NCI-H2107 (cell line): Measurements from ENCODE around the gene TEX38.
A peak's percentile ranks its signal among the peaks of the same experiment; 100 is the strongest.
"Not testable (repeated sequence)": the region's sequence is repeated elsewhere in the genome, so short reads cannot be mapped to it uniquely, and the experiment has no call there.

Experiments used
- DNase-seq: peaks from one replicate; lab custom pipeline; 2025; lab: John Stamatoyannopoulos, UW

Gene TEX38

DNA sequence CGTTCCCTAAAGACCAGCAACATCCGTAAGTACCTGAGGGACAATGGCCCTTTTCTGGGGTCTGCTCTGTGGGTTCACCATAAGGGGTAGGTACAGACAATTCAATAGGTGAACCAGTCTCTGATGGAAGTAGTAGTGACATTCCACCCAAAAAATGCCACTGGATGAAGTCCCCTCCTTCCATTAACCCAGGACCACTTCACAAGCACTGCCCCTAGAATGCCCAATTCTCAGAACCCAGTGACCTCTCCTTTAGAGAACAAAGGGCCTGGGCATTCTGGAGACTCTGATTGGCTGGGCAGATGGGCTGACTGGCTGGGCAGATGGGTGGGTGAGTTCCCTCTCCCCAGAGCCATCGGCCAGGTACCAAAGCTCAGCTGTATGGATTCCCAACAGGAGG lies at the start of gene TEX38:
Gene TEX38, plus strand, starts transcription at position 301 of the 400 bp plus-strand sequence. Its CDS starts 81 bp downstream, at position 382.
- DNase-seq, result no peak

DNA sequence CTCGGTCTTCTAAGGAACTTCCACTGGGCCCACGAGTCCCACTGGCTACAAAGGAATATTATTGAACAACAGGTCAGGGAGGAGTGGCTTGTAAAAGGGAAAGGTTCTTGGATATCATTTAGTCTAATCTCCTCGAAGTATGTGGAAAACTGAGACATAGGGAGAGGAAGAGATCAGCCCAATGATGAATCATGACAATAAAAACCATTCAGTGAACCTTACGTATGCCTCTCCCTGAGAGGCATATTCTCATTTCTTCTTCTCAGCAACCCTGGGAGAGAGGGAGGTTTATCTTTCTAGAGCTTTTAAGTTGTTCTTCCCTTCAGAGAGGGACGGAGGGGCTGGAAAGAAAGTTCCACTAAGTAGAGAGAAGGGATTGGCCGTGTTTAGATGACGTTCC lies 49.7 kb upstream of the TEX38 start:
- no peak for DNase-seq

DNA sequence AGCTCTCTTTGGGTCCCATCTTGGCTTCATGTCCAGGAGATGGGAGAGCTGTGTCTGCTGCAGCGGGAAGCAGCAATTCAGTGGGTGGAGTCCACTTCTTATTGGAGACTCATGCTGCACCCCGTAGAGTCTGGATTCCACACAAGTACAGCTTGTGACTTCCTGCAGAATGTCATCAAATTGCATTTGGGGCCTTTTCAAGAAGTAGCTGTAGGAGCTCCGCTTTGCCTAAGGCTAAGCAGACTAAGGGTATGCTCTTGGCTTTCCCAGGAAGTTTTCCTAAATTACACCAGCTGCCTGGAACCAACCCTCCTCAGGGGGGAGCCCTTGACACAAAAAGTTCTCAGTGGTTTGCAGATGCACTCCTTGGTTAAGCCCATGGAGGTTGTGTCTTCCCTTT lies 49.3 kb upstream of the TEX38 start:
- no peak for DNase-seq

DNA sequence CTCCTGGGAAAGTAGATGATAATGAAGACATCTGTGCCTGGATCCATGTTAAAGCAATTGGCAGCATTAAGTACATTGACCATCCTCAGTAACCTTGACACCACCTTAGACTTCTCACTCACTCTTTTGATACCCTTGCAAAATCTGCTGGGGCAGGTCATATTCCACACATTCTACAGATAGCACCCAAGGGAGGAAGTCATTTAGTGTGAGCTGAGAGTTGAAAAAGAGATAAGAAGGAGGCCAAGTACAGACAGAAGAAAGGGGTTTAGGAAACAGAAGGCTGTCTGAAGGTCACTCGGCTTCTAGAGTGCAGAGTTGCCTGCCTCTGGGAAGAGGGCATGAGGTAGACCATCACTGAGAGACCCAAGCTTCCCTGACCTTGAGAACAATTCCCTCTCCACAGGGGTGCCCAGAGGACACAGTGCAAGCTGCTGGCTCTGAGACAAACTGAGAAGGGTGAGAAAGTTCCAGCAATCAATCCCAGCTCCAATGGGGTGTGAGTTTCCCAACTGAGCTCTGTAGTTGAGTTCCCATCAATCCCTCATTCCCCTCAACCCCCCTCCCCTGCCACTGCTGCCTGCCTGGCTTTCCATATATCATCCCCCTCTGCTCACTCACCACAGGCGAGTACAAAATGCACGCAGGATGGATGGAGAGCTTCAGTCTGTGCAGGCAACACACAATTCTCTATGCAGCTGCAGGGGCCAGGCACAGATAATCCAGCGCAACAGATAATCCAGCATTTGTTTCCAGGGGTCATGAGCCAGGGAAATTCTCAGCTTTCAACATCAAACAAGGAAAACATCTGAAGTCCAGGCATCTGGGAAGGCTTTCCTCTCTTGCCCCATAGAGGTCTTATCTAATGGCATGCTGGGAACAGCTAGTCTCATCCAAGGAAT lies 47.7 kb upstream of the TEX38 start:
- DNase-seq, result no peak

DNA sequence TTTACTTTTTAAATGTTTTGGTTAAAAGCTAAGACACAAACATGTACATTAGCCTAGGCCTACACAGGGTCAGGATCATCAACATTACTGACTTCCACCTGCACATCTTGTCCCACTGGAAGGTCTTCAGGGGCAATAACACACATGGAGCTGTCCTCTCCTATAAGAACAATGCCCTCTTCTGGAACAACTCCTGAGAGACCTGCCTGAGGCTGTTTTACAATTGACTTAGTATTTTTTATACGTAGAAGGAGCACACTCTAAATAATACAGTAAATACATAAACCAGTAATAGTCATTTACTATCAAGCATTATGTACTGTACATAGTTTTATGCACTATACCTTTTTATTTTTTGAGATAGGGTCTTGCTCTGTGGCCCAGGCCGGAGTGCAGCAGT lies 40.9 kb upstream of the TEX38 start:
- no peak for DNase-seq

DNA sequence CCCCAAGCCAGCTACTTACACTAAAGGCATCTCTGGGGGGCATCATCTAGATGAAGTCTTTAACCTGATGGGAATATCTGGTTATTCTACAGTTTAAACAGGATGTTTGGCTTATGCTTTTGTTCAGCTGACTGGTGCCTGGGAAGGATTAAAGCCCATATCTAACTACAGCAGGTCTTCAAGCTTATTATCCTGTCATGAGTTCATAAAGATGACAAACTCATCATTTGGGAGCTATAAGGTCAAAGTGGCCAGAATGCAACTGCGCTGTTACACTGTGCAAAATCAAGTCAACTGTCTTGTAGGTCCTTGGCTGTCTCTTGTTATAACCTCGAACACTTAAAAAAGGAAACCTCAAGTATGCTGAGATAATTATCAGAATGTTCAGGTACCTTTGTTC lies 36.4 kb upstream of the TEX38 start:
- no peak for DNase-seq

DNA sequence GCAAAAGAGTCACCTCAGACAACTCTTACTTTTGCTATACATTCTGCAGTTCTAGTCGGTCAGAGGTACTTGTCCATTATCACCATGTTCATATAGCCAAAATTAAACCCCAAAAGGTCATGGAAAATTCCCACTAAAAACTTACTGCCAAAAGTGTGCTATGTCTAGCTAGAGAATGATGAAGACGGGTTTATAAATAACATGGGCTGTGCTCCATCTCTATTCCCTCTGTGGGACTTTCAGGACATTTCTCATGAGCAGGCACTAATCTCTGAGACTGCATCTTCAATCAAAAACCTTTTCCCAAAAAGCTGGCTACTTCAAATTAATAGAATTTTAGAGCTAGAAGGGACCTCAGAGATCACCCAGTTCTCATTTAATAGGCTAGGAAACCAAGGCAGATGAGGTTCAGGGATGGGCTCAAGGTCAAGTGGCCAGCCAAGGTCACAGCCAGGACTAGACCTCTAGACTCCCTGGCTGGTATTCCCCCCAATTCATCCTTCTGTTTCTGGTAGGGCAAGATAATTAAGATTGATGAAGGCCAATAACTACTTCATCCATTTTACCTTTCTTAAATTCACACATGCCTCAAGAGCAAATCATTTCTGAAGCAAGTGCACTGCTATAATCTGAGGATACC lies 34.1 kb upstream of the TEX38 start:
- DNase-seq, result no peak

DNA sequence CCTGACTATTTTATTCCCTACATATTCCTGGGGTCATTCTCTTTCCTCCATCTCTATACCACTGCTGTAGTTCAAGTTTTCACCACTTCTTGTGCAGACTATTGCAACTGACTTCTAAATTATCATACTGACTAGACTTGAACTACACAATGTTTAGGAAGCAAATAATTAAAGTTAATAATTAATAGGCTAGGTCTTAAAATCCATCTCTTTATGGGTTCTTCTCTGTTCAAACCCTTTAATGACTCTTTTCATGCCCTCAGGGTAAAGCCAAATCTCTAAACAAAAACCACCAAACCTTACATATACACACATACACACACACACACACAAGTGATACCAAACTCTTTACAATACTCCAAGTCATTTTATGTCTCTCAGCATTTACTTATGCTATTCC lies 32.7 kb upstream of the TEX38 start:
- DNase-seq, result no peak

DNA sequence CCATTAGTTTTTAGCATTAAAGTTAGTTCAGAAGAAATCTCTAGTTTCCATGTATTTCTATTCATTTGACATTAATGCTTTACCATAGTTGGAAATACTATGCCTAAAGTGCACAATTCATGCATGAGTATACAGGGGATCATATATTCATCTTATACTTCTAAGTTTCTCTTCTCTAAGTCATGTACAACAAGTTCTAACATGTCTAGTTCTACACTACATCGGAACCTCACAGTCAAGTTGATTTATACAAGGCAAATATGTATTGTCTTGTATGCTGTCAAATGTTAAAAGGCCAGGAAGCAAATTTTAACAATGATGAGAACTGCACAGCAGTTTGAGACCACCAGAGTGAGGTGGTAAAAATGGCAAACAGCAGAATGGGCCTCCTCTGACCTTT lies 32.1 kb upstream of the TEX38 start:
- DNase-seq, result no peak

DNA sequence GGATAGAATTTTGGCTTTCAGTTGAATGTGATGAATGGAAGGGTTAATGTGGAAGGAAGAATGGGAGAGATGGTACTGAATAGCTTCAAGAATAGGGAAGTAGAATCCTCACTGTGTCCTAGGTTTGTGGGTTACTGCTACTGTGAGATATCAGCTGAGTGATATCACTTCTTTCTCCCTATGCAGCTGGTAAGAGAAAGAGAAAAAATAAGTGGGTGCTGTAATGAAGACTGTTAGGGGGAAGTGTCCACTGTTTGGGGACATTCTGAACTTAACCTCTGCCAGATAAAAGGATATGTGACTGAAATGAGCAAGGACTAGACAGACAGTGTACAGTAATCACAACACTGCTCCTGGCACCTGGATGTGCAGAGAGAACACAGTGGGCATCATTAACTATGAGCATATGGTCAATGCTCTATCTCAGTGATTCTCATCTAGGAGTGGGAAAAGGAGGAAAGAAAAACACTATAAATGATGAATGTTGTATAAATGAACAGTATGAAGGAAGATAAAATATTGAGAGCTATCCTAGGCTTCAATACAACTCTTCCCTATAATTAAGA lies 29.5 kb upstream of the TEX38 start:
- DNase-seq, result no peak

DNA sequence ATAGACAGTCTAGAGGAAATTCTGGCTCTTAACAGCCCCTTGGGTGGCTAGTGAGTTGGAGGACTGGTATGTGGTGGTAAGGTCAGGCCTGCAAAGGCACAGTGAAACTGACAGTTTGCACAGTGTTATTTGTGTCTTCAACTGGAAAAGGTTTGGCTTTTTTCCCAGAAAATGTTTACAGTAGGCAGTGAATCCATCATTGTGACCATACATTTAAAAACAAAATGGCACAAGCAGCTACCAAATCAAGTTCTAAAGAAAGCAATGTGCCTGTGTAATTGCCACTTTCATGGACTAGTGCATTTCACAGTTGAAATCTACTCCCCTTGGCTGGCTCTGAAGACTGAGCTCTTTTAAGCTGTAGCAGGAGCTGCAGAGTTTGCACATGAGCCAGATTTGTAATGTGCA lies 28.3 kb upstream of the TEX38 start:
- peak; percentile 45 for DNase-seq

DNA sequence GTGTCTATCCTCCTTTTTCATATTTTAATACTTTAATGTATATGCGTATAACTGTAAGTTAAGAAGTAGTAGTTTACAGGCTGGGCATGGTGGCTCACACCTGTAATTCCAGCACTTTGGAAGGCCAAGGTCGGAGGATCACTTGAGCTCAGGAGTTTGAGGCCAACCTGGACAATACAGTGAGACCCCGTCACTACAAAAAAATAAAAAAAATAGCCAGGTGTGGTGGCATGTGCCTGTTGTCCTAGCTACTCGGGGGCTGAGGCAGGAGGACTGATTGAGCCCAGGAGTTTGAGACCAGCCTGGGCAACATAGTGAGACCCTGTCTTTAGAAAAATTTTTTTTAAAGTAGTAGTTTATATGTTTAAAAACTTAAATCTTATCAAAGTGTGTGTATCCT lies 25.8 kb upstream of the TEX38 start:
- no peak for DNase-seq

DNA sequence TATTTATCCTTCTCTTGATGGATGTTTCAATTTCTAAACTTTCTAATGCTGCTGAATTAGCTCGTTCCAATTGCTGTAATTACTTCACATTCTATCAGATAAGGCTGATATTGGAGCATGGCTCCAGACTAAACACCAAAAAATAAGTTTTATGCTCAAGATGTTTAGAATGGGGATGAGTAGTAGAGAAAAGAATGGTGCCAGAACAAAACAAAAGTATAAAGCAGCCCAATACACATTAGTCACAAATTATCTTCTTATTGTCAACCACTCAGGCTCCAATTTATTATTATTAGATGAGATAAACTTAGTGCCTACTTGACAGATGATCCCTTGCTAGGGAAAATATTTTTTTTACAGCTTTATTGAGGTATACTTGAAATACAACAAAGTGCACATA lies 25.3 kb upstream of the TEX38 start:
- DNase-seq, result no peak

DNA sequence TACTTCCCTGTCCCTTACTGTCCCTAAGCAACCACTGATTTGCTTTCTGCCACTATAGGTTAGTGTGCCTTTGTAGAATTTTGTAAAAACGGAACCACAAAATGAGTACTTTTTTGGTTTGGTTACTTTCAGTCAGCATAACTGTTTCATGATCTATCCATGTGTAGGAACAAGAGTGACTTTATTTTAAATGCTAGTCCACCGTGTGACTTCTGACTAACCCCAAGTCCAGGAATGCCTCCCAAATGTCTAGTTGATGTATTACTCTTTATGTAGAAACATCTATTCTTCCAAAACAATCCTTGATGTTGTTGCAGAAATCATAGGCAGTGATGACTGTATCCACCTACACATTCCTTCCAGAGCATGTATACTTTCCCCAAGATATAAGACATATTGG lies 24.8 kb upstream of the TEX38 start:
- no peak for DNase-seq

DNA sequence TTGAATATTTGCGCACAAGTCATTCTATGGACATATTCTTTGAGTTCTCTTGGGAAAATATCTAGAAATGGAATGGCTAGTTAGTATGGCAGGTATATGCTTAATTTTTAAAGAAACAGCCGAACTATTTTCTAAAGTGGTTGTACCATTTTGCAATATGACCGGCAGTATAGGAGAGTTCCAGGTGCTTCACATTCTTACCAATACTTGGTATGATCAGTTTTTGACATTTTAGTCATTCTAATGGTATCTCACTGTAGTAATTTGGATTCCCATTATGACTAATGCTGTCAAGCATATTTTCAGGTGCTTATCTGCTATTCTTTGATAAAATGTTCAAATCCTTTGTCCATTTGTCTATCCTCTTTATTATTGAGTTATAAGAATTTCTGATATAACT lies 24.0 kb upstream of the TEX38 start:
- DNase-seq, result no peak

DNA sequence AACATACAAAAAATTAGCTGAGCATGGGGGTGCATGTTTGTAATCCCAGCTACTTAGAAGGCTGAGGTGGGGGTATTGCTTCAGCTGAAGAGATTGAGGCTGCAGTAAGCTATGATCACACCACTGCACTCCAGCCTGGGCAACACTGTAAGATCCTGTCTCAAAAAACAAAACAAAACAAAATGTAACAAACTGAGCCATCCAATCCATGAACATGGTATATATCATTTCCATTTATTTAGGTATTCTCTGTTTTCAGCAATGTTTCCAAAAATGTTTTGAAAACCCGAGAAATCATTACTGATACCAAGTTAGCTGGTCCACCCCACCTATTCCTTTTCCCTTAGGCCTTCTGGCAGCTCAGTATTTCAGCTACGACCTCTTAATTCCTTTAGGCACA lies 21.9 kb upstream of the TEX38 start:
- DNase-seq, result no peak

DNA sequence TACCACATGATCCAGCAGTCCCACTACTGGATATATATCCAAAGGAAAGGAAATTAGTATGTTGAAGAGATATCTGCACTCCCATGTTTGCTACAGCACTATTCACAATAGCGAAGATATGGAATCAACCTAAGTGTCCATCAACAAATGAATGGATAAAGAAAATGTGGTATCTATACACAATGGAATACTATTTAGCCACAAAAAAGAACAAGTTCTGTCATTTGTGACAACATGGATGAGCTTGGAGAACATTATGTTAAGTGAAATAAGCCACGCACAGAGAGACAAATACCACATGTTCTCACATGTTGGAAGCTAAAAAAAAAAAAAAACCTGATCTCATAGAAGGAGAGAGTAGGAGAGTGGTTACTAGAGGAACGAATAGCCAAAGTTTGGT lies 21.2 kb upstream of the TEX38 start:
- no peak for DNase-seq

DNA sequence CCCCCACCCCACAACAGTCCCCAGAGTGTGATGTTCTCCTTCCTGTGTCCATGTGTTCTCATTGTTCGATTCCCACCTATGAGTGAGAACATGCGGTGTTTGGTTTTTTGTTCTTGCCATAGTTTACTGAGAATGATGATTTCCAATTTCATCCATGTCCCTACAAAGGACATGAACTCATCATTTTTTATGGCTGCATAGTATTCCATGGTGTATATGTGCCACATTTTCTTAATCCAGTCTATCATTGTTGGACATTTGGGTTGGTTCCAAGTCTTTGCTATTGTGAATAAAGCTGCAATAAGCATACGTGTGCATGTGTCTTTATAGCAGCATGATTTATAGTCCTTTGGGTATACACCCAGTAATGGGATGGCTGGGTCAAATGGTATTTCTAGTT lies 20.5 kb upstream of the TEX38 start:
- not testable (repeated sequence) for DNase-seq

DNA sequence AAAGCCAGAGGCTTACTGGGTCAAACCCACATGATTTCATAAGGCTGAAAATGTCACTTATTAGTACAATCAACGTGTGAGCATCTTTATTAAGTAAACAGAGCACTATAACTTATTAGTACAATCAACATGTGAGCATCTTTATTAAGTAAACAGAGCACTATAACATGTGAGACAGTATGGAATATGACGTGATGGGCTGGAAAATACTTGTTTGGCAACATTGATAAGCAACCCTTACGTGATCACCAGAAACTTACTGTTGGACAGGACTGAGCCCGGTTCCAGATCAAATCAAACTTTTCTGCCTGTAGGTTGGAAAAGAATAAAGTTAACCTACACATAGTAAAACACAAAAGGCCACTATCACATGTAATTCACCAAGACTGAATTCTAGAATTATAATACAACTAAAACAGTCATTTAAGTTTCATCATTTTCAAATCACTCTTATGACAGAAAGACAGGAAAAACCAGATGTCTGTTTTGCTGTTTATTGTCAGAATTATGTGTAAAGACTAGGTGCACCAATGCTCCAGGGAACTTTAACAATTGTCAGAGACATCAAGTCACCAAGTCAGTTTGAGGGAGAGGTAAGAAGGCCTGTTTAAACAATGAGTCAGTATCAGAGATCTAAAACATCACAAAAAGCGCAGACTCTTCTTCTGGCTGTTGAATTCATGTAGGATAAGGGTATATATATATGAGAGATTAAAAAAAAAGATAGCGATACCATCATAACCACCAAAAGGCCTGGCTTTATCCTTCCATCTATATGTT lies 19.1 kb upstream of the TEX38 start:
- no peak for DNase-seq

DNA sequence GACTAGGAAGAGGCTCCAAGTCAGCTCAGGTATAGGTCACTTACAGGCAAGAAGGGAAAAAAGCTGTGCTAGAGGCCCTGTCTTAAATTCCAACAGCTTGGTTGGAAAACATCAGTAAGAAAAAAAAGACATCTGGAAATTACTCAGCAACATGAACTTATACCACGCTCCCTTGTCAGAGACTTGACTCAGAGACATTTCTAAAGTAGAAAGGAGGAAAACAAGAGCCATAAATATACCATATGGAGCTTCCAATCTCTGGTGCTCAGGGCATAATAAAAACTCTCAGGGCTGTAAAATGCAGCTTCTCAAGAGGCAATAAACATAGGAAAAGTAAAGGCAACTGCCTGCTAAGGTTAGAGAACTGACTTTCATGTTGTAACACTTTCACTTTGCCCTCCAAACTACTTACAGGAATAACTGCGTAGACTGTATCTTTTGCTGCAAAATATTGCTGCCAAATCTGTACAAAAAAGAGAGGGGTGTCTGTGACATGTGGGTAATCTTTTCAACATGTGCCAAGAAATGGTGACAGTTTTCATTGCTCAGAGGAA lies 18.2 kb upstream of the TEX38 start:
- DNase-seq, result no peak

DNA sequence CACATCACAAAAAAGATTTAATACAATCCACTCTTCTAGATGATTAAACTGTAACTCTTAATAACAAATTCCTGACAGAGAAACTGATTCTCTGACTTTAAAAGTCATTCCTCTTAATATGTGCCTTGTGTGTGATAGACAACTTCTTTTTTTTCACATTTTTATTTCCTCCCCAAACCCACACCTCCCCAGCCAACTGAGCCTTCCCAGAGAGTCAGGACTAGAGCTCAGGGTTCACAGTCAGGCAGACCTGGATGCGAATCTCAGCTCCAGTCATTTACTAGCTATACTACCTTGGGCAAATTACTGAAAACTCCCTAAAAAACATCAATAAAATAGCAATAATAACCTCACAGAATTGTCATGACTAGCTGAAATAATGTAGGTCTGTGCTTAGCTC lies 17.6 kb upstream of the TEX38 start:
- no peak for DNase-seq

DNA sequence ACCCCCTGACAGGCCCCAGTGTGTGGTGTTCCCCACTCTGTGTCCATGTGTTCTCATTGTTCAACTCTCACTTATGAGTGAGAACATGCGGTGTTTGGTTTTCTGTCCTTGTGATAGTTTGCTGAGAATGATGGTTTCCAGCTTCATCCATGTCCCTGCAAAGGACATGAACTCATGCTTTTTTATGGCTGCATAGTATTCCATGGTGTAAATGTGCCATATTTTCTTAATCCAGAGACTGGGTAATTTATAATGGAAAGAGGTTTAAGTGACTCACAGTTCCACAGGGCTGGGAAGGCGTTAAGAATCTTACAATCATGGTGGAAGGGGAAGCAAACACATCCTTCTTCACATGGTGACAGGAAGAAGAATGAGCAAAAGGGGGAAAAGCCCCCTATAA lies 17.0 kb upstream of the TEX38 start:
- not testable (repeated sequence) for DNase-seq
